ENCODE measurements around the gene ZPBP2. TPM values are rescaled to one million over a fixed set of nuclear protein-coding genes. Genes with fewer than 3 reads are reported as not detected.
"Not testable (repeated sequence)": the region's sequence is repeated elsewhere in the genome, so short reads cannot be mapped to it uniquely, and the experiment has no call there.

The ZPBP2 gene
- total RNA-seq, 1 donor from 2014 or later = not detected

GRCh38 chr17:39867084-39867879 is 720 bp upstream of the ZPBP2 start:
- no peak for DNase-seq (ENCODE audit: low spot score)
- H3K27me3 Mint-ChIP-seq (ENCODE audit: low read depth) = peaks cover 43% of the 10 kb centered on the region
- no peaks in the 10 kb centered on the region for H3K9me3 Mint-ChIP-seq (ENCODE audit: low read depth)
- no peak overlapping the region for H3K4me3 Mint-ChIP-seq (ENCODE audit: unreplicated experiment)
- H3K4me1 Mint-ChIP-seq (ENCODE audit: low read depth) = peaks cover 6% of the 10 kb centered on the region
- no peak overlapping the region for H3K27ac Mint-ChIP-seq (ENCODE audit: unreplicated experiment)
- peaks cover 4% of the 10 kb centered on the region for H3K36me3 Mint-ChIP-seq (ENCODE audit: low read depth)
- TF ChIP-seq CTCF (IDR thresholded peaks at IDR 0.05) = no peak

- no peak for TF ChIP-seq CTCF (IDR thresholded peaks at IDR 0.05)
- Mint-ChIP-seq H3K27ac (ENCODE audit: unreplicated experiment) (no peak overlapping the region), H3K4me3 (ENCODE audit: unreplicated experiment) (no peak overlapping the region), H3K4me1 (ENCODE audit: low read depth) (peaks cover 5% of the 10 kb centered on the region), H3K9me3 (ENCODE audit: low read depth) (no peaks in the 10 kb centered on the region), H3K27me3 (ENCODE audit: low read depth) (peaks cover 42% of the 10 kb centered on the region), H3K36me3 (ENCODE audit: low read depth) (peaks cover under 1% of the 10 kb centered on the region)
- DNase-seq (ENCODE audit: low spot score) = no peak
Observed at GRCh38 chr17:39868554-39868942, 546 bp downstream of the ZPBP2 start.

- no peak for DNase-seq (ENCODE audit: low spot score)
- Mint-ChIP-seq H3K27ac (ENCODE audit: unreplicated experiment) (no peak overlapping the region), H3K4me3 (ENCODE audit: unreplicated experiment) (no peak overlapping the region), H3K9me3 (ENCODE audit: low read depth) (no peaks in the 10 kb centered on the region), H3K4me1 (ENCODE audit: low read depth) (no peaks in the 10 kb centered on the region), H3K36me3 (ENCODE audit: low read depth) (no peaks in the 10 kb centered on the region), H3K27me3 (ENCODE audit: low read depth) (peaks cover 30% of the 10 kb centered on the region)
- TF ChIP-seq CTCF (IDR thresholded peaks at IDR 0.05) = no peak
Observed at GRCh38 chr17:39870776-39871175, 2.8 kb downstream of the ZPBP2 start.

GRCh38 chr17:39871801-39872200 is 3.8 kb downstream of the ZPBP2 start:
- no peak for TF ChIP-seq CTCF (IDR thresholded peaks at IDR 0.05)
- no peaks in the 10 kb centered on the region for H3K36me3 Mint-ChIP-seq (ENCODE audit: low read depth)
- H3K9me3 Mint-ChIP-seq (ENCODE audit: low read depth) = no peaks in the 10 kb centered on the region
- H3K4me1 Mint-ChIP-seq (ENCODE audit: low read depth) = no peaks in the 10 kb centered on the region
- peaks cover 30% of the 10 kb centered on the region for H3K27me3 Mint-ChIP-seq (ENCODE audit: low read depth)
- no peak overlapping the region for H3K27ac Mint-ChIP-seq (ENCODE audit: unreplicated experiment)
- no peak overlapping the region for H3K4me3 Mint-ChIP-seq (ENCODE audit: unreplicated experiment)
- no peak for DNase-seq (ENCODE audit: low spot score)

GRCh38 chr17:39872751-39873150 is 4.7 kb downstream of the ZPBP2 start:
- no peak for TF ChIP-seq CTCF (IDR thresholded peaks at IDR 0.05)
- Mint-ChIP-seq H3K27me3 (ENCODE audit: low read depth) (peaks cover 30% of the 10 kb centered on the region), H3K27ac (ENCODE audit: unreplicated experiment) (no peak overlapping the region), H3K36me3 (ENCODE audit: low read depth) (no peaks in the 10 kb centered on the region), H3K4me3 (ENCODE audit: unreplicated experiment) (no peak overlapping the region), H3K4me1 (ENCODE audit: low read depth) (no peaks in the 10 kb centered on the region), H3K9me3 (ENCODE audit: low read depth) (no peaks in the 10 kb centered on the region)
- DNase-seq (ENCODE audit: low spot score) = no peak

- H3K9me3 Mint-ChIP-seq (ENCODE audit: low read depth); H3K36me3 Mint-ChIP-seq (ENCODE audit: low read depth); H3K4me1 Mint-ChIP-seq (ENCODE audit: low read depth); H3K27ac Mint-ChIP-seq (ENCODE audit: unreplicated experiment); DNase-seq (ENCODE audit: low spot score); H3K4me3 Mint-ChIP-seq (ENCODE audit: unreplicated experiment): not testable (repeated sequence)
- peaks cover 51% of the 10 kb centered on the region for H3K27me3 Mint-ChIP-seq (ENCODE audit: low read depth)
Observed at GRCh38 chr17:39886102-39886501, 18.1 kb downstream of the ZPBP2 start.

Measured in chondrocyte (in vitro differentiated cells).